Thyroid gland (tissue), 4 donors: ENCODE measurements around the gene CDC42EP2. TPM values are rescaled to one million over a fixed set of nuclear protein-coding genes. Genes with fewer than 3 reads are reported as not detected.
"Not testable (repeated sequence)": the region's sequence is repeated elsewhere in the genome, so short reads cannot be mapped to it uniquely, and the experiment has no call there.

ENCODE experiments used
- DNase-seq, 2 donors: peaks; one replicate each; pipeline ENCODE4 v3.0.0-alpha.2; 2019
- H3K27ac ChIP-seq, 3 donors: fragments of 200-600 bp; sonication (generic); 1 replicate in 2 of 3; 2 replicates in 1 of 3; pipeline ENCODE4 v1.5.1; 2016 to 2019; ENCODE audit warnings: mild to moderate bottlenecking in 1 of 3, moderate library complexity in 1 of 3
- H3K27me3 ChIP-seq: fragments of 200-600 bp; sonication (generic); one replicate; pipeline ENCODE4 v1.5.1; 2019
- H3K36me3 ChIP-seq, 2 donors: fragments of 200-600 bp; sonication (generic); one replicate each; pipeline ENCODE4 v1.5.1; 2016 to 2019
- H3K4me1 ChIP-seq, 2 donors: fragments of 200-600 bp; sonication (generic); one replicate each; pipeline ENCODE4 v1.5.1; 2017 to 2019
- H3K4me3 ChIP-seq, 3 donors: fragments of 200-600 bp; sonication (generic); replicated peaks in 1 of 3; 1 replicate in 2 of 3; 2 replicates in 1 of 3; pipeline ENCODE4 v1.5.1; 2016; ENCODE audit warnings: mild to moderate bottlenecking in 1 of 3
- H3K9me3 ChIP-seq: fragments of 200-600 bp; sonication (generic); one replicate; pipeline ENCODE4 v1.5.1; 2017
- CTCF ChIP-seq, 6 experiments: fragments of 200-600 bp in 3 of 6; fragments of 450-650 bp in 3 of 6; sonication (generic) in 3 of 6; IDR thresholded peaks; one replicate each; pipeline ENCODE4 v1.5.1; 2016 to 2019; ENCODE audit warnings: antibody characterized with exemption in 6 of 6, mild to moderate bottlenecking in 2 of 6, inconsistent platforms in 1 of 6, moderate library complexity in 1 of 6
- POLR2A ChIP-seq, 2 donors: fragments of 450-650 bp; IDR thresholded peaks; one replicate each; pipeline ENCODE4 v1.6.1; 2017; ENCODE audit warnings: antibody characterized with exemption in 2 of 2, mild to moderate bottlenecking in 2 of 2, moderate library complexity in 1 of 2
- WGBS, 2 donors: methylation state at CpG; one replicate each; pipeline ENCODE4 v1.1.5; 2017; 5-methylcytosine and 5-hydroxymethylcytosine counted together
- intact Hi-C: fragments of 100-400 bp; cut with DNase I; formaldehyde crosslinking; loops from one replicate; pipeline ENCODE4 v1.15.1; 2023
- total RNA-seq, 4 donors: library from RNA; depleted of rRNA; stranded (reverse); fragments of >200 nt; gene quantifications; one replicate each; pipeline ENCODE4 v1.2.3, GENCODE V29; 2016

Gene CDC42EP2
- total RNA-seq, 4 donors from 2014 or later: 20.6 to 35.7 (median 25.2) TPM

DNA sequence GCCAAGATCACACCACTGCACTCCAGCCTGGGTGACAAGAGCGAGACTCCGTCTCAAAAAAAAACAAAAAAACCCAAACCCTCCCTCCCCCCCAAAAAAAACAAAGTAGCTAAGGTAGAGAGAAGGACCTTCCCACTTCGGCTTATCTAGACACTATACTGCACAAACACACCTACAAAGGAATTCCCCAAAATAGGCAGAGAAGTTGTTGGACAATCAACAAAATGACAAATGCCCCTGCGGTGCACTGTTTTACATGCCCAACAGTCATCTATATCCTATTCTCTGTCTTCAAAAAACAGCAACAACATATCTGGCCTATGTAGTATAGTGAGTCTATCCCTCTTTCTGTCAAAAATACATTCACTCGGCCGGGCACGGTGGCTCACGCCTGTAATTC, 12.4 kb downstream of the CDC42EP2 start:
- Histone ChIP-seq H3K36me3 (peaks cover 3 to 4% of the 10 kb centered on the region in 2 donors), H3K27me3 (no peaks in the 10 kb centered on the region), H3K4me1 (peaks cover 4% of the 10 kb centered on the region in 2 donors), H3K27ac (no peak overlapping the region), H3K9me3 (no peaks in the 10 kb centered on the region), H3K4me3 (no peak overlapping the region)
- 75 to 80% methylated on average over 8 of the region's 8 CpGs for WGBS, 2 donors
- TF ChIP-seq POLR2A (IDR thresholded peaks at IDR 0.05) (no peak), CTCF (IDR thresholded peaks at IDR 0.05) (no peak)
- DNase-seq: no peak
- intact Hi-C loops: no loop called here

GRCh38 chr11:65329478-65329877, 14.8 kb downstream of the CDC42EP2 start:
- DNase-seq: no peak
- Histone ChIP-seq H3K27me3 (no peaks in the 10 kb centered on the region), H3K4me3 (no peak overlapping the region), H3K27ac (peak overlapping the region in 1 of 3 donors; percentile 27), H3K9me3 (no peaks in the 10 kb centered on the region), H3K36me3 (no peaks in the 10 kb centered on the region), H3K4me1 (peaks cover 4 to 6% of the 10 kb centered on the region in 2 donors)
- intact Hi-C loops: no loop called here
- no peak for TF ChIP-seq CTCF (IDR thresholded peaks at IDR 0.05)
- TF ChIP-seq POLR2A (IDR thresholded peaks at IDR 0.05): no peak
- 68 to 78% methylated on average over 2 of the region's 2 CpGs for WGBS, 2 donors

- peak; percentile 63 to 87 (median 73) for TF ChIP-seq CTCF (IDR thresholded peaks at IDR 0.05)
- TF ChIP-seq POLR2A (IDR thresholded peaks at IDR 0.05): no peak
- intact Hi-C loops: no loop called here
- no peaks in the 10 kb centered on the region for H3K36me3 ChIP-seq
- no peaks in the 10 kb centered on the region for H3K27me3 ChIP-seq
- WGBS, 2 donors: 7 to 12% methylated on average over 13 of the region's 13 CpGs
- H3K9me3 ChIP-seq: no peaks in the 10 kb centered on the region
- H3K27ac ChIP-seq: peak overlapping the region in 1 of 3 donors; percentile 27
- DNase-seq: peak; percentile 91 to 93
- H3K4me1 ChIP-seq: peaks cover 9% of the 10 kb centered on the region in 2 donors
- H3K4me3 ChIP-seq: no peak overlapping the region
Measured at GRCh38 chr11:65329944-65330403, 15.3 kb downstream of the CDC42EP2 start.

- H3K36me3 ChIP-seq: no peaks in the 10 kb centered on the region
- no peak overlapping the region for H3K27ac ChIP-seq
- no peak for DNase-seq
- H3K4me3 ChIP-seq: no peak overlapping the region
- H3K27me3 ChIP-seq: no peaks in the 10 kb centered on the region
- intact Hi-C loops: no loop called here
- H3K4me1 ChIP-seq: peaks cover 14 to 15% of the 10 kb centered on the region in 2 donors
- TF ChIP-seq POLR2A (IDR thresholded peaks at IDR 0.05): no peak
- no peak for TF ChIP-seq CTCF (IDR thresholded peaks at IDR 0.05)
- 84 to 92% methylated on average over 7 of the region's 7 CpGs for WGBS, 2 donors
- H3K9me3 ChIP-seq: no peaks in the 10 kb centered on the region
Measured at GRCh38 chr11:65330544-65330943, 15.9 kb downstream of the CDC42EP2 start.

GRCh38 chr11:65332591-65332990, 17.9 kb downstream of the CDC42EP2 start:
- DNase-seq, H3K36me3 ChIP-seq, H3K27me3 ChIP-seq, H3K4me3 ChIP-seq, H3K9me3 ChIP-seq, H3K27ac ChIP-seq, intact Hi-C loops: not testable (repeated sequence)
- peaks cover 11 to 18% of the 10 kb centered on the region in 2 donors for H3K4me1 ChIP-seq
- WGBS, 2 donors: 92 to 94% methylated on average over 9 of the region's 9 CpGs
